ENCODE results near the gene TRIM34. TPM values are rescaled to one million over a fixed set of nuclear protein-coding genes. Genes with fewer than 3 reads are reported as not detected.
"Not testable (repeated sequence)": the region's sequence is repeated elsewhere in the genome, so short reads cannot be mapped to it uniquely, and the experiment has no call there.

Gene TRIM34
- total and polyA plus RNA-seq, 10 donors = 9.5 to 21.8 (median 15.2) TPM

DNA sequence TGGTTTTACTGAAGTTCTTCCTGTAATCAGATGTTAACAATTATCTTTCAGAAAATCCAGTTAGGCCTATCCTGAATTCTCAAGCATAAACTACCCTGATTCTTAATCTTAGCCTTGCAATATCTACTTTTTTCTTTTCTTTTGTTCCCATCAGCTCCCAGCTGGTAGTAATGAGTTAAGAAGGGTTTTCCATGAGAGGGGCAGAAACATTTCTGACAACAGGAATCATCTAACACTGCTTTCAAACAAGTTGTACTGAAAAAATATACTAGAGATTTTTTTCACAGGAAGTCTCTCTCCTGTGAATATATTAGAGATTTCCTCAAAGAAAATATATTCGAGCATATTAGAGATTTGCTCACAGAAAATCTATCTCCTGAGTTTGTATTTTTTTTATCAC is 31.7 kb upstream of the TRIM34 start:
- Histone ChIP-seq H3K27me3 (replicated peaks in 1 of 7) (peaks cover 0 to 7% (median 0%) of the 10 kb centered on the region in 7 donors), H3K27ac (no peak overlapping the region), H3K36me3 (no peaks in the 10 kb centered on the region), H3K9me3 (no peaks in the 10 kb centered on the region), H3K4me1 (peaks cover 0 to 20% (median 6%) of the 10 kb centered on the region in 6 donors), H3K4me3 (no peak overlapping the region)
- WGBS, 5 donors = 36 to 60% (median 50%) methylated on average over 1 of the region's 1 CpG
- TF ChIP-seq POLR2A (IDR thresholded peaks at IDR 0.05) (no peak), POLR2AphosphoS5 (IDR thresholded peaks at IDR 0.05) (no peak)
- TF ChIP-seq, protein P1, sequence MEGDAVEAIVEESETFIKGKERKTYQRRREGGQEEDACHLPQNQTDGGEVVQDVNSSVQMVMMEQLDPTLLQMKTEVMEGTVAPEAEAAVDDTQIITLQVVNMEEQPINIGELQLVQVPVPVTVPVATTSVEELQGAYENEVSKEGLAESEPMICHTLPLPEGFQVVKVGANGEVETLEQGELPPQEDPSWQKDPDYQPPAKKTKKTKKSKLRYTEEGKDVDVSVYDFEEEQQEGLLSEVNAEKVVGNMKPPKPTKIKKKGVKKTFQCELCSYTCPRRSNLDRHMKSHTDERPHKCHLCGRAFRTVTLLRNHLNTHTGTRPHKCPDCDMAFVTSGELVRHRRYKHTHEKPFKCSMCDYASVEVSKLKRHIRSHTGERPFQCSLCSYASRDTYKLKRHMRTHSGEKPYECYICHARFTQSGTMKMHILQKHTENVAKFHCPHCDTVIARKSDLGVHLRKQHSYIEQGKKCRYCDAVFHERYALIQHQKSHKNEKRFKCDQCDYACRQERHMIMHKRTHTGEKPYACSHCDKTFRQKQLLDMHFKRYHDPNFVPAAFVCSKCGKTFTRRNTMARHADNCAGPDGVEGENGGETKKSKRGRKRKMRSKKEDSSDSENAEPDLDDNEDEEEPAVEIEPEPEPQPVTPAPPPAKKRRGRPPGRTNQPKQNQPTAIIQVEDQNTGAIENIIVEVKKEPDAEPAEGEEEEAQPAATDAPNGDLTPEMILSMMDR (IDR thresholded peaks at IDR 0.05 in 8 of 11, conservative IDR thresholded peaks at IDR 0.05 in 3 of 11) = no peak
- intact Hi-C loops (cut with DNase I; ENCODE audit: low total_unique reads) = no loop called here
- DNase-seq = no peak

DNA sequence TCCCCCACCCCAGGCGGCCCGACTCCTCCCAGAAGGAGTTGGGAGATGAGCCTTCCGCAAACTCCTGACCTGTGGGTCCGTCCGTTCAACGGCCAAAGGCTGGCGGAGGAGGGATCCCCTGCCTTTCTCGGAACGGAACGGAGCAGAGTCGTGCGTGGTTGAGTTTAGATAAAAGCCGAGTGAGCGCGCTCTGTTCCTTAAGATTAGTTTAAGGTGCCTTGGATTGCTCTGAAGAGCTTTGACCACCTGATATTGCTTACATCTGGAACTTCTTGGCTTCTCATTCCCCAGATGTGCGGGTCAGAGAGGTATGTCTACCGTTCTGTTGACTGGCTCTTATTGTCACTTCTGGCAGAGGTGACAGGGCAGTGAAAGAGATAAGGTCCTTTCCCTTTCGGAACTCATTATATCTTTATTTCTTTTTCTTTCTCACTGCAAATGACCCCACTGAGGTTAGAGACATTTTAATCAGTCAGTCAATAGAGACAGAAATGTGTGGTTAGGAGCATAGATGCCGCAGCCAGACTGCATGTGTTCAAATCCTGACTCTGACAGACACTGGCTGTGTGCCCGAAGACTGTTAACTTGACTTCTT is 28.1 kb upstream of the TRIM34 start, which contains the start of gene TRIM6:
TRIM6 (plus strand) TSS at position 31 of the 595 bp plus-strand sequence; CDS start at position 292, 261 bp downstream.
- H3K9me3 ChIP-seq = no peaks in the 10 kb centered on the region
- peaks cover 0 to 26% (median 8%) of the 10 kb centered on the region in 6 donors for H3K4me1 ChIP-seq
- no peak for TF ChIP-seq POLR2A (IDR thresholded peaks at IDR 0.05)
- peak in 2 of 3 donors; percentile 30 to 49 for TF ChIP-seq POLR2AphosphoS5 (IDR thresholded peaks at IDR 0.05)
- DNase-seq = peak; percentile 84
- H3K27me3 ChIP-seq (replicated peaks in 1 of 7) = peaks cover 0 to 7% (median 0%) of the 10 kb centered on the region in 7 donors
- H3K27ac ChIP-seq = peak within 1 kb of the TSS in 2 of 8 donors; percentile 39 to 49
- H3K36me3 ChIP-seq = no peaks in the 10 kb centered on the region
- WGBS, 5 donors = 9 to 17% (median 12%) methylated on average over 15 to 20 of the region's 20 CpGs
- peak within 1 kb of the TSS in 6 of 8 donors; percentile 11 to 66 (median 34) for H3K4me3 ChIP-seq
- intact Hi-C loops (cut with DNase I; ENCODE audit: low total_unique reads) = loop anchor here (5.0 kb wide), 1 partner anchor 211 kb away; the partner anchor contains the start of gene OR52N2

DNA sequence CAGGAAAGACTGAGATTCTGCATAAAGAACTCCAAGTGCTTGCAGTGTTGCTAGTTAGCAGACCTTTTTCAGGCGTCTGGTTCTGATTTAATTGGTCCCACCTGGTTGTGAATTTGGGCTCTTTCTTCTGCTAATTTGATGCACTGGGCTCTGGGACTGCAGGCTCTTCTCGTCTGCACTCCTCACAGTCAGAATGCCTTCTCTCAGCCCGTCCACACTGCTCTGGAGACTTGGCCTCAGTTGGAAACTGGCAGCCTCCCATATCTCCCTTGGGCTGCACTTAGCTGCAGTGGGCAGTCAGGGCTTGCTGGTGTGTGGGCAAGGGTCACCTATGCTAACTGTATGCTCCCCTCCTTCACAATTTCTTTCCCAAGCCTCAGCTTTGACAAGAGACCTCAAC is 26.8 kb upstream of the TRIM34 start:
- intact Hi-C loops (cut with DNase I; ENCODE audit: low total_unique reads) = loop anchor here (5.0 kb wide), 1 partner anchor 209 kb away; the partner anchor contains the start of gene OR52N2
- DNase-seq = no peak
- no peak for TF ChIP-seq POLR2AphosphoS5 (IDR thresholded peaks at IDR 0.05)
- TF ChIP-seq, protein P1 (IDR thresholded peaks at IDR 0.05 in 8 of 11, conservative IDR thresholded peaks at IDR 0.05 in 3 of 11) = no peak
- Histone ChIP-seq H3K9me3 (no peaks in the 10 kb centered on the region), H3K36me3 (no peaks in the 10 kb centered on the region), H3K27me3 (replicated peaks in 1 of 7) (peaks cover 0 to 7% (median 0%) of the 10 kb centered on the region in 7 donors), H3K4me1 (peaks cover 0 to 26% (median 8%) of the 10 kb centered on the region in 6 donors), H3K27ac (no peak overlapping the region), H3K4me3 (peak overlapping the region in 1 of 8 donors; percentile 2)
- WGBS, 5 donors = 65 to 91% (median 77%) methylated on average over 3 of the region's 3 CpGs

DNA sequence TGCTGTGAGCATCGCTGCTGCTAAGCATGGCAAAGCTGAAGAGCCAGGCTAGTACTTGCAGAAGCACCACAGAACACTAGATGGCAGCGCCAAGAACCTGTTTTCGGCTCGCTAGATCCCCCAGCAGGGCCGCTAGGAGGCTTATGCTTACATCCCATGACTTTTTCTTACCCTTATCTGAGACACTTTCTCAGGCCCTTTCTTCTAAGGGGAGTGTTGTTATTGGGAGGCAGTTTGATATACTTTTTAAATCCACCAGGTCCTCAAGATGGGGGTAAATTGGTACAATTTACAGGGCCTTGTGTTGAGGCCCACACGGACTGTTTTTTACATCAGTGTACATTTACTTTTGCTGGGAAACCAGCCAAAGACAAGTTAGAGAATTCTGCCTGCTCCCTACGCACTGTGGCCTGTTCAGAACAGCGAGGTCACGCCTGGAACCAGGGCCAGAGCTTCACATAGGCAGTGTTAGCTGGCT is 24.4 kb upstream of the TRIM34 start:
- TF ChIP-seq POLR2A (IDR thresholded peaks at IDR 0.05) (no peak), POLR2AphosphoS5 (IDR thresholded peaks at IDR 0.05) (peak in 1 of 3 donors; percentile 30)
- TF ChIP-seq, protein P1 (IDR thresholded peaks at IDR 0.05 in 8 of 11, conservative IDR thresholded peaks at IDR 0.05 in 3 of 11) = peak; percentile 45 to 90 (median 65)
- Histone ChIP-seq H3K36me3 (no peaks in the 10 kb centered on the region), H3K27me3 (replicated peaks in 1 of 7) (peaks cover 0 to 7% (median 0%) of the 10 kb centered on the region in 7 donors), H3K27ac (peak overlapping the region in 1 of 8 donors; percentile 25), H3K4me3 (no peak overlapping the region), H3K4me1 (peaks cover 0 to 26% (median 8%) of the 10 kb centered on the region in 6 donors), H3K9me3 (no peaks in the 10 kb centered on the region)
- peak; percentile 85 for DNase-seq
- intact Hi-C loops (cut with DNase I; ENCODE audit: low total_unique reads) = no loop called here
- WGBS, 5 donors = 39 to 61% (median 53%) methylated on average over 9 of the region's 9 CpGs

DNA sequence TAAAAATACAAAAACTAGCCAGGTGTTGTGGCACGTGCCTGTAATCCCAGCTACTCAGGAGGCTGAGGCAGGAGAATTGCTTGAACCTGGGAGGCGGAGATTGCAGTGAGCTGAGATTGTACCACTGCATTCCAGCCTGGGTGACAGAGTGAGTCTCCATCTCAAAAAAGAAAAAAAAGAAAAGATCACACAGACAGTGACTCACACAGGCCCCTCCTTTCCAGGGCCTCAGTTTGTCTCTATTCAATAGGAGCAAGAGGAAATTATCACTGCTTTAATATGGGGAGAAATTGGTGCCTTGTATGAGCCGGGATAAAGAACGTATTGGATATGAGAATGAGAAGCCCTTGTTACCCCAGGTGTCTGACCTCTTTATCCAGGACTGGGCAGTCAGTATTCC is 22.0 kb upstream of the TRIM34 start:
- intact Hi-C loops (cut with DNase I; ENCODE audit: low total_unique reads); H3K4me3 ChIP-seq; H3K27me3 ChIP-seq (replicated peaks in 1 of 7): not testable (repeated sequence)

More for the DNA sequence above, 22.0 kb upstream of the TRIM34 start:
- DNase-seq, H3K9me3 ChIP-seq, H3K36me3 ChIP-seq, H3K4me1 ChIP-seq, H3K27ac ChIP-seq: not testable (repeated sequence)
- WGBS, 5 donors = 92 to 97% (median 92%) methylated on average over 4 of the region's 4 CpGs
